ENCODE data around the gene NLRP6.
A peak's percentile ranks its signal among the peaks of the same experiment; 100 is the strongest.

Gene NLRP6

GRCh38 chr11:250740-251299 is 27.4 kb upstream of the NLRP6 start:
- DNase-seq (ENCODE audit: low read depth): peak; percentile 59
- peak; percentile 69 for TF ChIP-seq CTCF (conservative IDR thresholded peaks at IDR 0.05; ENCODE audit: control insufficient read depth, insufficient read depth, low read depth, low read length)

GRCh38 chr11:251550-251949 is 26.7 kb upstream of the NLRP6 start:
- no peak for TF ChIP-seq CTCF (conservative IDR thresholded peaks at IDR 0.05; ENCODE audit: control insufficient read depth, insufficient read depth, low read depth, low read length)
- H3K4me3 ChIP-seq (ENCODE audit: control insufficient read depth, low read depth, low read length): no peak overlapping the region
- no peak for DNase-seq (ENCODE audit: low read depth)

More at GRCh38 chr11:250740-251299, 27.4 kb upstream of the NLRP6 start:
- no peak overlapping the region for H3K4me3 ChIP-seq (ENCODE audit: control insufficient read depth, low read depth, low read length)

- TF ChIP-seq CTCF (conservative IDR thresholded peaks at IDR 0.05; ENCODE audit: control insufficient read depth, insufficient read depth, low read depth, low read length): no peak
- H3K4me3 ChIP-seq (ENCODE audit: control insufficient read depth, low read depth, low read length): no peak overlapping the region
- no peak for DNase-seq (ENCODE audit: low read depth)
Observed at GRCh38 chr11:252666-253065, 25.5 kb upstream of the NLRP6 start.

- H3K4me3 ChIP-seq (ENCODE audit: control insufficient read depth, low read depth, low read length): no peak overlapping the region
- no peak for DNase-seq (ENCODE audit: low read depth)
- TF ChIP-seq CTCF (conservative IDR thresholded peaks at IDR 0.05; ENCODE audit: control insufficient read depth, insufficient read depth, low read depth, low read length): no peak
Observed at GRCh38 chr11:253160-253885, 24.9 kb upstream of the NLRP6 start.

- no peak for DNase-seq (ENCODE audit: low read depth)
- no peak for TF ChIP-seq CTCF (conservative IDR thresholded peaks at IDR 0.05; ENCODE audit: control insufficient read depth, insufficient read depth, low read depth, low read length)
- H3K4me3 ChIP-seq (ENCODE audit: control insufficient read depth, low read depth, low read length): no peak overlapping the region
Observed at GRCh38 chr11:253886-254270, 24.3 kb upstream of the NLRP6 start.

GRCh38 chr11:255176-255575 is 23.0 kb upstream of the NLRP6 start:
- no peak overlapping the region for H3K4me3 ChIP-seq (ENCODE audit: control insufficient read depth, low read depth, low read length)
- peak; percentile 31 for DNase-seq (ENCODE audit: low read depth)
- TF ChIP-seq CTCF (conservative IDR thresholded peaks at IDR 0.05; ENCODE audit: control insufficient read depth, insufficient read depth, low read depth, low read length): no peak
